Endothelial cell of umbilical vein (primary cell): ENCODE measurements around the gene FANK1. TPM values are rescaled to one million over a fixed set of nuclear protein-coding genes. Genes with fewer than 3 reads are reported as not detected.

Source experiments
- BruUV-seq: library from RNA; stranded (reverse); fragments of 400-500 nt; replicated peaks from 2 replicates; lab custom pipeline; 2021; lab: Mats Ljungman, UMichigan
- CTCF ChIA-PET: fragments of 300-600, 350-600 bp; sonication (Branson Sonifier 250); formaldehyde crosslinking; loops from one replicate; lab custom pipeline; 2021; ENCODE audit warnings: antibody characterized with exemption, inconsistent platforms; lab: Charles Lee
- POLR2A ChIA-PET: fragments of 300-600, 350-600 bp; sonication (Branson Sonifier 250); formaldehyde crosslinking; loops from one replicate; lab custom pipeline; 2021; ENCODE audit warnings: antibody characterized with exemption, inconsistent platforms; lab: Charles Lee
- DNase-seq: peaks from one replicate; pipeline ENCODE4 v3.0.0-alpha.2; 2011; ENCODE audit warnings: low read depth, low spot score
- FAIRE-seq: peaks from 2 replicates; lab custom pipeline; 2011; peaks lifted over from hg19 to GRCh38; lab: Jason Lieb, UNC
- H2AFZ ChIP-seq: 2 replicates; pipeline ENCODE4 v1.6.0; 2012; ENCODE audit warnings: low read depth, low read length, control low read depth, inconsistent platforms
- H3K27ac ChIP-seq: 2 replicates; pipeline ENCODE4 v1.5.1; 2011; ENCODE audit warnings: low read depth, mild to moderate bottlenecking, control low read depth, low read length, moderate library complexity; ENCODE audit not compliant: insufficient read depth
- H3K27me3 ChIP-seq, 2 experiments: 2 replicates each; pipeline versions ENCODE4 v1.6.0 to v1.6.1; 2011; ENCODE audit warnings: low read length in 2 of 2, mixed read lengths in 1 of 2; ENCODE audit not compliant: control insufficient read depth in 2 of 2, insufficient read depth in 2 of 2
- H3K36me3 ChIP-seq, 2 experiments: 2 replicates in 1 of 2; 3 replicates in 1 of 2; pipeline ENCODE4 v1.5.1; 2011; ENCODE audit warnings: low read length in 2 of 2, mild to moderate bottlenecking in 1 of 2, moderate library complexity in 1 of 2; ENCODE audit not compliant: control insufficient read depth in 2 of 2, insufficient read depth in 2 of 2; ENCODE audit errors: extremely low read depth in 1 of 2
- H3K4me1 ChIP-seq: 3 replicates; pipeline ENCODE4 v1.5.1; 2011; ENCODE audit warnings: mild to moderate bottlenecking, low read length; ENCODE audit not compliant: control insufficient read depth, insufficient read depth; ENCODE audit errors: extremely low read depth
- H3K4me2 ChIP-seq: 2 replicates; pipeline ENCODE4 v1.6.1; 2011; ENCODE audit warnings: low read length, control low read depth, mixed read lengths; ENCODE audit not compliant: insufficient read depth
- H3K4me3 ChIP-seq, 3 experiments: fragments of 200-600 bp in 1 of 3; sonication (generic), shearing (Covaris generic) in 1 of 3; replicated peaks in 1 of 3; 2 replicates each; pipeline ENCODE4 v1.5.1; 2011 to 2016; ENCODE audit warnings: control low read depth in 3 of 3, low read length in 3 of 3, mild to moderate bottlenecking in 2 of 3, inconsistent platforms in 1 of 3, low read depth in 1 of 3, moderate library complexity in 1 of 3; ENCODE audit not compliant: insufficient read depth in 1 of 3
- H3K79me2 ChIP-seq: 2 replicates; pipeline ENCODE4 v1.6.0; 2012; ENCODE audit warnings: low read length, inconsistent platforms; ENCODE audit not compliant: control insufficient read depth, insufficient read depth
- H3K9ac ChIP-seq: replicated peaks from 2 replicates; pipeline ENCODE3; 2011; ENCODE audit warnings: low read length, control low read depth; ENCODE audit not compliant: insufficient read depth; ENCODE audit errors: extremely low read depth
- H3K9me1 ChIP-seq: replicated peaks from 3 replicates; pipeline ENCODE4 v1.6.0; 2011; ENCODE audit warnings: mild to moderate bottlenecking, low read length; ENCODE audit not compliant: control insufficient read depth, insufficient read depth; ENCODE audit errors: extremely low read depth
- H3K9me3 ChIP-seq: replicated peaks from 2 replicates; pipeline ENCODE4 v1.5.1; 2012; ENCODE audit warnings: low read length, inconsistent platforms; ENCODE audit not compliant: control insufficient read depth, insufficient read depth
- H4K20me1 ChIP-seq: replicated peaks from 2 replicates; pipeline ENCODE3; 2011; ENCODE audit warnings: mild to moderate bottlenecking, low read length; ENCODE audit not compliant: control insufficient read depth, insufficient read depth; ENCODE audit errors: extremely low read depth
- EZH2 ChIP-seq: IDR thresholded peaks from 2 replicates; pipeline ENCODE4 v1.6.1; 2012; ENCODE audit warnings: borderline replicate concordance, low read depth, mild to moderate bottlenecking, moderate library complexity, low read length, inconsistent platforms; ENCODE audit not compliant: severe bottlenecking
- FOS ChIP-seq: IDR thresholded peaks from 2 replicates; pipeline ENCODE4 v1.6.1; 2011; ENCODE audit warnings: mild to moderate bottlenecking, low read length, moderate library complexity, borderline replicate concordance; ENCODE audit not compliant: insufficient read depth
- GATA2 ChIP-seq: IDR thresholded peaks from 2 replicates; pipeline ENCODE4 v1.7.0; 2011; ENCODE audit warnings: low read depth, mild to moderate bottlenecking, moderate library complexity, mixed read lengths, low read length; ENCODE audit not compliant: insufficient read length, insufficient read depth
- JUN ChIP-seq: IDR thresholded peaks from 2 replicates; pipeline ENCODE4 v1.6.1; 2011; ENCODE audit warnings: borderline replicate concordance, low read depth; ENCODE audit not compliant: insufficient read length, insufficient read depth
- MYC ChIP-seq: IDR thresholded peaks from one replicate; pipeline ENCODE4 v1.6.1; 2011; ENCODE audit warnings: mild to moderate bottlenecking, low read depth, low read length
- POLR2A ChIP-seq: IDR thresholded peaks from 2 replicates; pipeline ENCODE4 v1.6.1; 2012; ENCODE audit warnings: low read depth, mild to moderate bottlenecking, control low read depth, low read length
- POLR2AphosphoS5 ChIP-seq: IDR thresholded peaks from 2 replicates; pipeline ENCODE4 v1.6.1; 2012; ENCODE audit warnings: low read depth, mild to moderate bottlenecking, control low read depth, low read length, moderate library complexity; ENCODE audit not compliant: insufficient read depth
- dilution Hi-C: fragments of 300-500 bp; cut with MboI; formaldehyde crosslinking; loops from one replicate; pipeline ENCODE4 v1.15.0; 2019; ENCODE audit warnings: low sequenced_read_pairs; ENCODE audit not compliant: extremely low pct_ligation_motif_present
- intact Hi-C: fragments of 100-400 bp; cut with micrococcal nuclease; formaldehyde crosslinking; loops from one replicate; pipeline ENCODE4 v1.10.0; 2022
- polyA plus RNA-seq, 4 experiments: library from polyadenylated mRNA; depleted of rRNA in 3 of 4; stranded (reverse) in 3 of 4; unstranded in 1 of 4; fragments of >200 nt; gene quantifications; 2 replicates each; pipeline versions ENCODE4 v1.2.1 to v1.2.3, GENCODE V29; 2011 to 2012; ENCODE audit warnings: missing spikeins in 1 of 4
- total RNA-seq: library from RNA; stranded (reverse); gene quantifications from 2 replicates; pipeline ENCODE4 v1.2.3, GENCODE V29; 2021
- TF ChIP-seq, protein P1 (sequence below): IDR thresholded peaks from 2 replicates; pipeline ENCODE4 v1.6.1; 2011; ENCODE audit not compliant: insufficient read depth, insufficient read length
- TF ChIP-seq, protein P2 (sequence below), 2 donors: IDR thresholded peaks; 1 replicate in 1 of 2; 2 replicates in 1 of 2; pipeline ENCODE4 v1.5.1; 2011; ENCODE audit warnings: low read length in 2 of 2, mild to moderate bottlenecking in 2 of 2, moderate library complexity in 2 of 2, control low read depth in 1 of 2, inconsistent platforms in 1 of 2, low read depth in 1 of 2; ENCODE audit not compliant: insufficient read depth in 1 of 2; ENCODE audit errors: extremely low read depth in 1 of 2

FANK1 gene
- total and polyA plus RNA-seq, 2 donors (not counting 3 experiments of a cell fraction or from before 2014, with no cell fraction given), result 1.6 to 1.9 TPM

DNA sequence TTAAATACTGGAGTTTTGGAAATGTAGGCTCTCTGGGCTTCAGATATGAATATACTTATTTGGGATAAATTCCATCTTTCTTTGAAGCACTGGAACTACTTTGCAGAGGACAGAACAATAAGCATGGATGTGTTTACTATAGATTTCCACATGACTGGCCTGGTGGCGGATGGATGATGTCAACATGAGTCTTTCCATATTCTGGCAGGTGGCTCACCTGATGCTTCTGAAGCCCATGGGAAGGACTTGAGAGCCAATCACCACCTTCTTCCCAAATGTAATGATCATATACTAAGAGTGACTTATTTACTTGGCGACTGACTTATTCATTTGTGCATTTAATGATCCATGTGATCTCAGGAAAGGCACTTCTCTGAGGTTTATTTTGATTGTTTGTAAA, 110.5 kb downstream of the FANK1 start:
- H3K9me3 ChIP-seq, result no peaks in the 10 kb centered on the region
- DNase-seq (no peak), FAIRE-seq (no peak)
- no peaks in the 10 kb centered on the region for H3K4me1 ChIP-seq
- H3K36me3 ChIP-seq, result no peaks in the 10 kb centered on the region
- no peak overlapping the region for H2AFZ ChIP-seq
- POLR2A ChIA-PET, result no interaction called here
- no peaks in the 10 kb centered on the region for H4K20me1 ChIP-seq
- H3K9me1 ChIP-seq, result no peaks in the 10 kb centered on the region
- CTCF ChIA-PET, result interaction anchor here (1.5 kb wide), 1 partner anchor 91 kb away, joined by 3 read pairs; no protein-coding TSS in a partner anchor
- dilution Hi-C loops, result no loop called here
- H3K27me3 ChIP-seq, result no peaks in the 10 kb centered on the region
- H3K27ac ChIP-seq, result no peak overlapping the region
- BruUV-seq, result no TSS peak
- no peaks in the 10 kb centered on the region for H3K79me2 ChIP-seq
- TF ChIP-seq FOS (no peak), POLR2A (no peak), GATA2 (no peak), EZH2 (no peak), MYC (no peak), JUN (no peak), POLR2AphosphoS5 (no peak)
- TF ChIP-seq, protein P1, sequence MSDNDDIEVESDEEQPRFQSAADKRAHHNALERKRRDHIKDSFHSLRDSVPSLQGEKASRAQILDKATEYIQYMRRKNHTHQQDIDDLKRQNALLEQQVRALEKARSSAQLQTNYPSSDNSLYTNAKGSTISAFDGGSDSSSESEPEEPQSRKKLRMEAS, result no peak
- TF ChIP-seq, protein P2, sequence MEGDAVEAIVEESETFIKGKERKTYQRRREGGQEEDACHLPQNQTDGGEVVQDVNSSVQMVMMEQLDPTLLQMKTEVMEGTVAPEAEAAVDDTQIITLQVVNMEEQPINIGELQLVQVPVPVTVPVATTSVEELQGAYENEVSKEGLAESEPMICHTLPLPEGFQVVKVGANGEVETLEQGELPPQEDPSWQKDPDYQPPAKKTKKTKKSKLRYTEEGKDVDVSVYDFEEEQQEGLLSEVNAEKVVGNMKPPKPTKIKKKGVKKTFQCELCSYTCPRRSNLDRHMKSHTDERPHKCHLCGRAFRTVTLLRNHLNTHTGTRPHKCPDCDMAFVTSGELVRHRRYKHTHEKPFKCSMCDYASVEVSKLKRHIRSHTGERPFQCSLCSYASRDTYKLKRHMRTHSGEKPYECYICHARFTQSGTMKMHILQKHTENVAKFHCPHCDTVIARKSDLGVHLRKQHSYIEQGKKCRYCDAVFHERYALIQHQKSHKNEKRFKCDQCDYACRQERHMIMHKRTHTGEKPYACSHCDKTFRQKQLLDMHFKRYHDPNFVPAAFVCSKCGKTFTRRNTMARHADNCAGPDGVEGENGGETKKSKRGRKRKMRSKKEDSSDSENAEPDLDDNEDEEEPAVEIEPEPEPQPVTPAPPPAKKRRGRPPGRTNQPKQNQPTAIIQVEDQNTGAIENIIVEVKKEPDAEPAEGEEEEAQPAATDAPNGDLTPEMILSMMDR (IDR thresholded peaks at IDR 0.05; ENCODE audit: extremely low read depth in 1 of 2, insufficient read depth in 1 of 2, low read depth in 1 of 2, low read length in 2 of 2), result no peak
- H3K4me2 ChIP-seq, result no peak overlapping the region
- H3K9ac ChIP-seq, result no peak overlapping the region
- intact Hi-C loops, result no loop called here
- H3K4me3 ChIP-seq, result no peak overlapping the region
